H1 (cell line): ENCODE measurements around the gene IL4. TPM values are rescaled to one million over a fixed set of nuclear protein-coding genes. Genes with fewer than 3 reads are reported as not detected.

Experiments
- CTCF ChIA-PET: fragments of 300-600 bp; sonication (Branson Sonifier 250); formaldehyde crosslinking; loops from one replicate; lab custom pipeline; 2021; ENCODE audit not compliant: partially characterized antibody; lab: Charles Lee
- POLR2A ChIA-PET: fragments of 300-600 bp; sonication (Branson Sonifier 250); formaldehyde crosslinking; loops from one replicate; lab custom pipeline; 2021; ENCODE audit warnings: inconsistent platforms; ENCODE audit not compliant: partially characterized antibody; lab: Charles Lee
- DNase-seq, 2 experiments: peaks; one replicate each; pipeline versions ENCODE4 v3.0.0 to v3.0.0-alpha.2; 2010 to 2022; ENCODE audit warnings: low spot score in 2 of 2, low read depth in 1 of 2, mixed read lengths in 1 of 2
- FAIRE-seq: peaks from 2 replicates; lab custom pipeline; 2011; peaks lifted over from hg19 to GRCh38; lab: Jason Lieb, UNC
- H2AFZ ChIP-seq: 2 replicates; pipeline ENCODE4 v1.8.1; 2012; ENCODE audit warnings: low read length, inconsistent platforms
- H2AK5ac ChIP-seq: 2 replicates; pipeline ENCODE4 v1.6.1; 2013; ENCODE audit warnings: low read depth, low read length
- H2BK120ac ChIP-seq: replicated peaks from 2 replicates; pipeline ENCODE3; 2013; ENCODE audit warnings: low read depth, low read length, inconsistent platforms
- H2BK12ac ChIP-seq: 2 replicates; pipeline ENCODE4 v1.6.1; 2013; ENCODE audit warnings: low read depth, low read length
- H2BK15ac ChIP-seq: 2 replicates; pipeline ENCODE4 v1.6.1; 2013; ENCODE audit warnings: low read length
- H2BK20ac ChIP-seq: 2 replicates; pipeline ENCODE4 v1.6.1; 2013; ENCODE audit warnings: low read length
- H2BK5ac ChIP-seq: 2 replicates; pipeline ENCODE4 v1.6.1; 2013; ENCODE audit warnings: low read depth, low read length
- H3K14ac ChIP-seq: 2 replicates; pipeline ENCODE4 v1.6.1; 2013; ENCODE audit warnings: inconsistent platforms; ENCODE audit not compliant: insufficient read length
- H3K18ac ChIP-seq: 2 replicates; pipeline ENCODE4 v1.6.1; 2013; ENCODE audit warnings: low read length; ENCODE audit errors: extremely low read depth
- H3K23ac ChIP-seq: 2 replicates; pipeline ENCODE4 v1.6.1; 2013; ENCODE audit warnings: inconsistent platforms; ENCODE audit not compliant: insufficient read length
- H3K23me2 ChIP-seq: 2 replicates; pipeline ENCODE4 v1.6.1; 2013; ENCODE audit warnings: low read depth, low read length
- H3K27ac ChIP-seq: 2 replicates; pipeline ENCODE4 v1.6.1; 2011; ENCODE audit warnings: low read depth, low read length, inconsistent platforms
- H3K27me3 ChIP-seq, 4 experiments: replicated peaks in 1 of 4; 1 replicate in 1 of 4; 2 replicates in 3 of 4; pipeline versions ENCODE4 v1.6.1 to v1.8.1; 2011 to 2013; ENCODE audit warnings: low read length in 3 of 4, mild to moderate bottlenecking in 3 of 4, inconsistent platforms in 2 of 4, mixed read lengths in 2 of 4, moderate library complexity in 1 of 4; ENCODE audit not compliant: control insufficient read depth in 3 of 4, insufficient read depth in 3 of 4; ENCODE audit errors: extremely low read depth in 1 of 4
- H3K36me3 ChIP-seq, 4 experiments: 2 replicates each; pipeline versions ENCODE4 v1.6.1 to v1.8.1; 2011 to 2013; ENCODE audit warnings: mild to moderate bottlenecking in 4 of 4, low read length in 3 of 4, moderate library complexity in 2 of 4, control low read depth in 1 of 4, inconsistent platforms in 1 of 4; ENCODE audit not compliant: insufficient read depth in 4 of 4, control insufficient read depth in 2 of 4
- H3K4ac ChIP-seq: replicated peaks from 2 replicates; pipeline ENCODE3; 2013; ENCODE audit warnings: low read length, low read depth, mixed read lengths, inconsistent platforms; ENCODE audit not compliant: insufficient read length
- H3K4me1 ChIP-seq, 4 experiments: replicated peaks in 1 of 4; 1 replicate in 1 of 4; 2 replicates in 3 of 4; pipeline versions ENCODE4 v1.6.1 to v1.8.1; 2011 to 2013; ENCODE audit warnings: low read length in 3 of 4, inconsistent platforms in 2 of 4, mixed read lengths in 1 of 4; ENCODE audit not compliant: insufficient read depth in 4 of 4, control insufficient read depth in 3 of 4
- H3K4me2 ChIP-seq, 2 experiments: 2 replicates each; pipeline versions ENCODE4 v1.6.1 to v1.8.1; 2011 to 2013; ENCODE audit warnings: low read depth in 2 of 2, low read length in 2 of 2, control low read depth in 1 of 2, inconsistent platforms in 1 of 2, mild to moderate bottlenecking in 1 of 2; ENCODE audit not compliant: insufficient read depth in 1 of 2
- H3K4me3 ChIP-seq, 4 experiments: fragments of 200-600, 300-600 bp in 1 of 4; sonication (generic), shearing (Covaris generic), sonication (Bioruptor Twin) in 1 of 4; 2 replicates each; pipeline versions ENCODE4 v1.5.1 to v1.8.1; 2011 to 2016; ENCODE audit warnings: low read length in 4 of 4, low read depth in 3 of 4, control low read depth in 2 of 4, inconsistent platforms in 2 of 4, mild to moderate bottlenecking in 2 of 4, mixed read lengths in 1 of 4, moderate library complexity in 1 of 4; ENCODE audit not compliant: insufficient read depth in 2 of 4; ENCODE audit errors: extremely low read depth in 1 of 4
- H3K56ac ChIP-seq: replicated peaks from 2 replicates; pipeline ENCODE3; 2013; ENCODE audit warnings: low read depth, mild to moderate bottlenecking, mixed read lengths, low read length, inconsistent platforms; ENCODE audit not compliant: insufficient read length
- H3K79me1 ChIP-seq: 2 replicates; pipeline ENCODE4 v1.6.1; 2013; ENCODE audit warnings: low read depth, low read length, control low read depth
- H3K79me2 ChIP-seq, 2 experiments: 2 replicates each; pipeline versions ENCODE4 v1.6.1 to v1.8.1; 2012 to 2013; ENCODE audit warnings: low read length in 2 of 2, mild to moderate bottlenecking in 2 of 2, inconsistent platforms in 1 of 2; ENCODE audit not compliant: insufficient read depth in 2 of 2, control insufficient read depth in 1 of 2
- H3K9ac ChIP-seq, 4 experiments: replicated peaks in 1 of 4; 1 replicate in 1 of 4; 2 replicates in 3 of 4; pipeline versions ENCODE4 v1.6.1 to v1.8.1; 2011 to 2013; ENCODE audit warnings: low read depth in 3 of 4, low read length in 3 of 4, control low read depth in 2 of 4, mild to moderate bottlenecking in 2 of 4, moderate library complexity in 2 of 4, inconsistent platforms in 1 of 4; ENCODE audit errors: extremely low read depth in 1 of 4
- H3K9me3 ChIP-seq, 2 experiments: 2 replicates each; pipeline versions ENCODE4 v1.6.1 to v1.8.1; 2012 to 2013; ENCODE audit warnings: mild to moderate bottlenecking in 2 of 2, moderate library complexity in 2 of 2, control low read depth in 1 of 2, inconsistent platforms in 1 of 2, low read depth in 1 of 2, low read length in 1 of 2, mixed read lengths in 1 of 2; ENCODE audit not compliant: insufficient read depth in 2 of 2
- H4K20me1 ChIP-seq, 2 experiments: replicated peaks in 1 of 2; 2 replicates each; pipeline versions ENCODE3 to v1.8.1; 2011 to 2013; ENCODE audit warnings: inconsistent platforms in 2 of 2, low read length in 2 of 2, mild to moderate bottlenecking in 1 of 2; ENCODE audit not compliant: insufficient read depth in 2 of 2, control insufficient read depth in 1 of 2
- H4K5ac ChIP-seq: 2 replicates; pipeline ENCODE4 v1.6.1; 2013; ENCODE audit warnings: low read length, low read depth, mixed read lengths, inconsistent platforms; ENCODE audit not compliant: insufficient read length
- H4K8ac ChIP-seq: 2 replicates; pipeline ENCODE4 v1.8.0; 2013; ENCODE audit warnings: mild to moderate bottlenecking, moderate library complexity, low read length, inconsistent platforms; ENCODE audit not compliant: insufficient read depth; ENCODE audit errors: extremely low read depth
- H4K91ac ChIP-seq: replicated peaks from 2 replicates; pipeline ENCODE3; 2013; ENCODE audit warnings: low read length, mixed read lengths, inconsistent platforms; ENCODE audit not compliant: insufficient read length
- CEBPB ChIP-seq: IDR thresholded peaks from 2 replicates; pipeline ENCODE4 v1.6.1; 2012; ENCODE audit warnings: low read depth, low read length
- GABPA ChIP-seq: IDR thresholded peaks from 2 replicates; pipeline ENCODE4 v1.6.1; 2011; ENCODE audit warnings: mild to moderate bottlenecking, low read length, moderate library complexity, borderline replicate concordance; ENCODE audit not compliant: insufficient read depth
- JUN ChIP-seq: IDR thresholded peaks from 2 replicates; pipeline ENCODE4 v1.6.1; 2011; ENCODE audit warnings: low read depth, mild to moderate bottlenecking, improper control_type of control experiment, low read length
- POLR2A ChIP-seq, 2 experiments: IDR thresholded peaks; 1 replicate in 1 of 2; 2 replicates in 1 of 2; pipeline ENCODE4 v1.6.1; 2011; ENCODE audit warnings: low read depth in 2 of 2, low read length in 2 of 2, mild to moderate bottlenecking in 2 of 2; ENCODE audit errors: control extremely low read depth in 1 of 2
- SP2 ChIP-seq: IDR thresholded peaks from 2 replicates; pipeline ENCODE4 v1.6.1; 2012; ENCODE audit warnings: mild to moderate bottlenecking, low read length, inconsistent platforms
- SP4 ChIP-seq: IDR thresholded peaks from 2 replicates; pipeline ENCODE4 v1.6.1; 2012; ENCODE audit warnings: low read length, inconsistent platforms
- TEAD4 ChIP-seq: IDR thresholded peaks from 2 replicates; pipeline ENCODE4 v1.6.1; 2012; ENCODE audit warnings: low read depth, low read length, inconsistent platforms, mixed read lengths
- USF2 ChIP-seq: IDR thresholded peaks from 2 replicates; pipeline ENCODE4 v1.6.1; 2011; ENCODE audit warnings: low read length, improper control_type of control experiment
- WGBS, 2 experiments: shearing (Covaris generic) in 1 of 2; methylation state at CpG; one replicate each; pipeline versions ENCODE4 v1.1.6 to v1.1.7; 2013 to 2015; ENCODE audit warnings: low lambda C conversion rate in 2 of 2, mixed read lengths in 2 of 2, inconsistent platforms in 1 of 2, low coverage in 1 of 2, missing lambda C conversion rate in 1 of 2; ENCODE audit not compliant: insufficient replicate concordance in 2 of 2, insufficient coverage in 1 of 2, insufficient read length in 1 of 2; ENCODE audit errors: extremely low coverage in 1 of 2, missing lambda C conversion rate in 1 of 2; 5-methylcytosine and 5-hydroxymethylcytosine counted together
- polyA plus RNA-seq, 7 experiments: library from polyadenylated mRNA; depleted of rRNA in 3 of 7; stranded (reverse) in 5 of 7; unstranded in 2 of 7; fragments of >200 nt in 5 of 7; fragments of 200-250 nt in 2 of 7; gene quantifications; 1 replicate in 5 of 7; 2 replicates in 1 of 7; 4 replicates in 1 of 7; pipeline versions ENCODE4 v1.2.1 to v1.2.3, GENCODE V29; 2011 to 2013; ENCODE audit warnings: missing spikeins in 2 of 7, mixed read lengths in 2 of 7
- total RNA-seq: library from RNA; stranded (reverse); fragmentation: NEBNext Ultra II Directional; extraction: Animal tissue kit (Norgen Biotek cat#: 25700); gene quantifications from 2 replicates; pipeline ENCODE4 v1.2.1, GENCODE V29; 2021

The IL4 gene
- total and polyA plus RNA-seq, 2 of the 8 experiments (the other 6 are each of a cell fraction or from before 2014, with no cell fraction given): not detected

- H3K27ac ChIP-seq: no peak overlapping the region
- no peak overlapping the region for H4K91ac ChIP-seq
- H3K4me2 ChIP-seq: no peak overlapping the region
- H2BK12ac ChIP-seq: no peak overlapping the region
- no peak overlapping the region for H3K56ac ChIP-seq
- H3K79me1 ChIP-seq: no peaks in the 10 kb centered on the region
- H4K8ac ChIP-seq: no peak overlapping the region; the same call in 1 of the 2 replicates
- no peaks in the 10 kb centered on the region for H3K36me3 ChIP-seq
- H3K79me2 ChIP-seq: no peaks in the 10 kb centered on the region
- peaks cover 0 to 8% (median 2%) of the 10 kb centered on the region in 4 experiments; a peak in 4 of 7 replicates for H3K4me1 ChIP-seq
- H3K9ac ChIP-seq: no peak overlapping the region
- no peak overlapping the region for H3K4me3 ChIP-seq
- H2AFZ ChIP-seq: no peak overlapping the region
- H3K23me2 ChIP-seq: peaks cover 2% of the 10 kb centered on the region; the same call in 1 of the 2 replicates
- no peak overlapping the region for H2BK20ac ChIP-seq
- no peak overlapping the region for H2BK5ac ChIP-seq
- H3K27me3 ChIP-seq: peaks cover 10 to 38% (median 30%) of the 10 kb centered on the region in 4 experiments
- no peak overlapping the region for H3K23ac ChIP-seq
- FAIRE-seq (no peak), DNase-seq (no peak)
- no peak overlapping the region for H2AK5ac ChIP-seq
- H2BK120ac ChIP-seq: no peak overlapping the region
- H3K9me3 ChIP-seq: no peaks in the 10 kb centered on the region; a peak in 1 of 4 replicates
- ChIA-PET CTCF (interaction anchor here (1.0 to 1.8 kb wide), 8 partner anchors 12 to 160 kb away, joined by 3 to 7 read pairs (median 4); no protein-coding TSS in a partner anchor), POLR2A (interaction anchor here (0.9 to 1.0 kb wide), 2 partner anchors 9 to 13 kb away, joined by 3 read pairs; no protein-coding TSS in a partner anchor)
- H4K20me1 ChIP-seq: peaks cover 0 to 1% of the 10 kb centered on the region in 2 experiments
- no peak overlapping the region for H3K4ac ChIP-seq
- WGBS, 2 experiments: 89% methylated on average over 9 of the region's 9 CpGs; no CpG with 5 or more reads in 1 of the 2 experiments
- no peak overlapping the region for H4K5ac ChIP-seq
- H3K14ac ChIP-seq: no peak overlapping the region
- H3K18ac ChIP-seq: no peak overlapping the region
- H2BK15ac ChIP-seq: no peak overlapping the region
- no peak for TF ChIP-seq TEAD4
- TF ChIP-seq CEBPB: no peak
- no peak for TF ChIP-seq SP4
- TF ChIP-seq SP2: no peak
- no peak for TF ChIP-seq GABPA
- no peak for TF ChIP-seq POLR2A (IDR thresholded peaks at IDR 0.05; ENCODE audit: control extremely low read depth in 1 of 2, low read depth in 2 of 2, low read length in 2 of 2)
- TF ChIP-seq JUN: no peak
- no peak for TF ChIP-seq USF2
Observed at GRCh38 chr5:132658381-132659302, 15.1 kb upstream of the IL4 start.
